GM12864 (cell line): Measurements from ENCODE around the gene ANKH.

ENCODE experiments used
- DNase-seq: peaks from one replicate; pipeline ENCODE4 v3.0.0-alpha.2; 2011; ENCODE audit warnings: low read depth
- H3K4me3 ChIP-seq: 2 replicates; pipeline ENCODE4 v1.5.1; 2011; ENCODE audit warnings: mild to moderate bottlenecking, low read depth, low read length, control low read depth
- TF ChIP-seq, protein P1 (sequence below): IDR thresholded peaks from 2 replicates; pipeline ENCODE4 v1.5.1; 2011; ENCODE audit warnings: low read depth, mild to moderate bottlenecking, moderate library complexity, low read length, control low read depth, inconsistent platforms; ENCODE audit errors: missing control alignments

ANKH gene

DNA sequence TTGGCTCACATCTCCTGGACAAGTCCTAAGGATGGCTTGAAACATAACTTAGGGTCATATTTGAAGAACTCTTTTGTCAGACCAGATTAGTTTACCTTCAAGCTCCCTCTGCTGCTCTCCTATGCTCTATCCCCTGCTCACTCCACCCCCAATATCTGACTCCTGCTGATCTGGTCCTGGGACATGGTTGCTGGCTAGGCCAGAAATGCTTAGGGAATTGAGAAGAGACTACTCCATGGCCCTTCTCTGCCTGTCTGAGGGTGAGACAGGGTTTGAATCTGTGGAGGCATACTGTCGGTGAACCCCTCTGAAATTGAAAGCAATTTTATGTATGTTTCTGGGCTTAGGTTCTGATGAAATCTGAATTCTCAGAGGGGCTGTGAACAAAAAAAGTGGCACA, 203.8 kb downstream of the ANKH start:
- peak overlapping the region; percentile 77 for H3K4me3 ChIP-seq
- TF ChIP-seq, protein P1, sequence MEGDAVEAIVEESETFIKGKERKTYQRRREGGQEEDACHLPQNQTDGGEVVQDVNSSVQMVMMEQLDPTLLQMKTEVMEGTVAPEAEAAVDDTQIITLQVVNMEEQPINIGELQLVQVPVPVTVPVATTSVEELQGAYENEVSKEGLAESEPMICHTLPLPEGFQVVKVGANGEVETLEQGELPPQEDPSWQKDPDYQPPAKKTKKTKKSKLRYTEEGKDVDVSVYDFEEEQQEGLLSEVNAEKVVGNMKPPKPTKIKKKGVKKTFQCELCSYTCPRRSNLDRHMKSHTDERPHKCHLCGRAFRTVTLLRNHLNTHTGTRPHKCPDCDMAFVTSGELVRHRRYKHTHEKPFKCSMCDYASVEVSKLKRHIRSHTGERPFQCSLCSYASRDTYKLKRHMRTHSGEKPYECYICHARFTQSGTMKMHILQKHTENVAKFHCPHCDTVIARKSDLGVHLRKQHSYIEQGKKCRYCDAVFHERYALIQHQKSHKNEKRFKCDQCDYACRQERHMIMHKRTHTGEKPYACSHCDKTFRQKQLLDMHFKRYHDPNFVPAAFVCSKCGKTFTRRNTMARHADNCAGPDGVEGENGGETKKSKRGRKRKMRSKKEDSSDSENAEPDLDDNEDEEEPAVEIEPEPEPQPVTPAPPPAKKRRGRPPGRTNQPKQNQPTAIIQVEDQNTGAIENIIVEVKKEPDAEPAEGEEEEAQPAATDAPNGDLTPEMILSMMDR, result no peak

DNA sequence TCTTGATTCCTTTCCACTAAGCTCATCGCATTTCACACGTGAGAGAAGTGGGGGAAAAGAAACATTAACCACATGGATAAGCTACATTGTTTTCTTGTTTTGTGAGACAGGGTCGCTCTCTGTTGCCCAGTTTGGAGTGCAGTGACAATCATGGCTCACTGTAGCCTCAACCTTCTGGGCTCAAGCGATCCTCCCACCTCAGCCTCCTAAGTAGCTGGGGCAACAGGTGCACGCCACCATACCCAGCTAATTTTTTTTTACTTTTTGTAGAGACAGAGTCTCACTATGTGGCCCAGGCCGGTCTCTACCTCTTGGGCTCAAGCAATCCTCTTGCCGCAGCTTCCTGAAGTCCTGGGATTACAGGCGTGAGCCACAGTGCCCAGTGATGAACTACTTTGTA, 204.3 kb downstream of the ANKH start:
- peak overlapping the region; percentile 77 for H3K4me3 ChIP-seq
- TF ChIP-seq, protein P1, result no peak
- DNase-seq, result no peak

More for the DNA sequence above, 203.8 kb downstream of the ANKH start:
- DNase-seq, result no peak

DNA sequence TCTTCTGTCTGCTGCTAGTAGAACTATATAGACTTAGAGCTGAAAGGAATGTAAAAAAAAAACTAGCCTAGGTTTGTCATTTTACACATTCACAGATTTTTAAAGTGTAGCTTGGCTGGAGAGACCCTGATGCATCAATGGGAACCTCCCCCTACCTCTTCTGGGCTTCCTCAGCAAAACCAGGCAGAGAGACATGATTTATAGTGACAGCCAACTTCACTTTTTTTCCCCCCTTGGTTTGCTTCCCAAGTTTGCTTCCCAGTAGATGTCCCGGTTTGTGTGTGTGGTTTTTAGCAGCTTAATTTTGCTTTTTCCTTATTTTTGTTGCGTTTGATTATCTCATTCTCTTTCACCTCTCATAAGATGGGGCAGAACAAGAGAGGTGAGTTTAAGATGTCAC, 205.2 kb downstream of the ANKH start:
- peak overlapping the region; percentile 77 for H3K4me3 ChIP-seq
- DNase-seq, result no peak
- TF ChIP-seq, protein P1, result no peak

DNA sequence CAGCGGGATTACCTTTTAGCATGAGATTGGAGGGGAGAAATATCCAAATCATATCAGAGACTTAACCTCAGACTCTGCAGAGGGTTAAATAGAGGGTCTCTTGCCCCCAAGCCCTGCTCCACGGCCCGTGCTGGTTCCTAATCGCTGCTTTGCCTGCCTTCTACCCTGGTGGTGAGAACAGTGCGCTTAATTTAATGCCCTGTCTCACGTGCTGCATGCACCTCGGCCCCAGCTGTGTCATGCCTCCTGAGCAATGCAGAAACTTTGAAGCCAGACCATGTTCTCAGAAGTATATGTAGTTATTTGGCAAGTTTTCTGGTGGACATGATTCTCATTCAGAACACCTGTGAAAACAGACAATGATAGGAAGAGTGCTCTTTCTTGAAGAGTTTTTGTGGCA, 205.6 kb downstream of the ANKH start:
- TF ChIP-seq, protein P1, result peak; percentile 35
- DNase-seq, result peak; percentile 70
- H3K4me3 ChIP-seq, result peak overlapping the region; percentile 77

DNA sequence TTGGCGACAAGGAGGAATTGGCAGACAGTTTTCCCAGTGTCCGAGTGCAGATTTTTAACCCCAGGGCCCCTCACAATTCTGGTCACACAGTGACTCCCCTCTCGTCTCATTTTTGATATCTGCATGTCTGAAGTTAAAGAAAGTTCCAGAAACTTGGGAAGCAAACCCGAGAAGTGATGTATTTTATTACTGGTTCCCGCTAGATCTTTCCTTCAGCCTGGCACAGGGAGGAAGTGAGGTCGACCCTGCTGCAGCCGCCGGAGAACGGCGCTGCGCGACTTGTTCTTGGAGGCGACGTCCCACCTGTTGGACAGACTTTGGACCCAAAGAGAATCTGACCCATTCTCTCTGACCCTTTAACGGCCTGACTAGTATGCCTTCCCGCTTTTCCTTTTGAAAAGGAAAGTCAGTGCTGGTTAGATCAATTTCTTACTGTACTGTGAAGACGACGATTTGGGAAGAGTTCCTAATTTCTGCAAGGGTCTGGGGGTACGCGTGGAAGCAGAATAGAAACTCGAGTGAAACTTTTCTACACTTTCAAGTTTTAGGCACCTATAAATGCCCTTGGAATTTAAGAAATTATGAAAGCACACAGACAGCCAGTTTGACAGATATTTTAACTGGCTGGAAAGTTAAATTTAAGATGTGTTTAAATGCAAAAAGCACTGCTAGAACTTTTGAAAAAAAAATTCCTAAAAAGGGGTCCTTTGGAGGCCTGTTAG, 206.3 kb downstream of the ANKH start:
- no peak for DNase-seq
- H3K4me3 ChIP-seq, result peak overlapping the region; percentile 77
- TF ChIP-seq, protein P1, result no peak

DNA sequence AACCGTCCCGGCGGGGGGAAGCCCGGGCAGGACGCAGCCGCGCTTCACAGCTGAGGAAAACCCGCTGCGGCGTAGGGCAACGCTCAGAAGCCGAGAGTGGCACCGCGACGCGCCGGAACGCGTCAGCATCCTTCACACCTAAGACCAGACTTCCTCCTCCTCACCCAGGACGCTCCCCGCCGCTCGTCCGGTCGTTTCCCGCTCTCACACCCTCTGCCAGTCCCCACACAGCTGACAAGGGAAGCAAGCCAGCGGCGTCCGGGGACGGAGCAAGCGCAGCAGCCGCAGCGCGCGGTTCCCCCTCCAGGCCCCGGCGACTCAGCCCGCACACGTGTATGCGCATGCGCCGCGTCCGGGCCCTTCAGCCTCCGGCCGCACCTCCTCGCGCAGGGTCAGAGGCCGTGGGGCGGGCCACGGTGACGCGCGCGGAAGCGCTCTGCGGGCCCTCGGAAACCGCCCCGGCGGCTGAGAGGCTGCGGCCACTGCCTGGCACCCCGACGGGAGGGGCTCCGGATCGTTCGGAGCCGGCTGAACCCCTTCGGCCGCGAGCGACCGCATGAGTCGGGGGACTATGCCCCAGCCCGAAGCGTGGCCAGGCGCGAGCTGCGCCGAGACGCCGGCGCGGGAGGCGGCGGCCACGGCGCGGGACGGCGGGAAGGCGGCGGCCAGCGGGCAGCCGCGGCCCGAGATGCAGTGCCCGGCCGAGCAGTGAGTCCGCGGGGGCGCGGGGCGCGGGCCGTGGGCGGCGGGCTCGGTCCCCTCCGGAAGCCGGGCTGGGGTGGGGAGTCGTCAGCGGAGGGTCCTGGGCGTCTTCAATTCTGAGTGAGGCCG, 207.1 kb downstream of the ANKH start, which contains the start of gene OTULIN:
TSS of gene OTULIN (plus strand) at position 449 of the 831 bp plus-strand sequence. CDS start at position 557, 108 bp downstream.
- DNase-seq, result peak; percentile 76
- TF ChIP-seq, protein P1, result no peak
- peak within 1 kb of the TSS; percentile 77 for H3K4me3 ChIP-seq
